HuH-7.5 (cell line): ENCODE data around the gene OAS3.
A peak's percentile ranks its signal among the peaks of the same experiment; 100 is the strongest.
"Not testable (repeated sequence)": the region's sequence is repeated elsewhere in the genome, so short reads cannot be mapped to it uniquely, and the experiment has no call there.

Source experiments
- DNase-seq: peaks from one replicate; pipeline ENCODE4 v3.0.0; 2011; ENCODE audit warnings: low spot score

OAS3 gene, protein sequence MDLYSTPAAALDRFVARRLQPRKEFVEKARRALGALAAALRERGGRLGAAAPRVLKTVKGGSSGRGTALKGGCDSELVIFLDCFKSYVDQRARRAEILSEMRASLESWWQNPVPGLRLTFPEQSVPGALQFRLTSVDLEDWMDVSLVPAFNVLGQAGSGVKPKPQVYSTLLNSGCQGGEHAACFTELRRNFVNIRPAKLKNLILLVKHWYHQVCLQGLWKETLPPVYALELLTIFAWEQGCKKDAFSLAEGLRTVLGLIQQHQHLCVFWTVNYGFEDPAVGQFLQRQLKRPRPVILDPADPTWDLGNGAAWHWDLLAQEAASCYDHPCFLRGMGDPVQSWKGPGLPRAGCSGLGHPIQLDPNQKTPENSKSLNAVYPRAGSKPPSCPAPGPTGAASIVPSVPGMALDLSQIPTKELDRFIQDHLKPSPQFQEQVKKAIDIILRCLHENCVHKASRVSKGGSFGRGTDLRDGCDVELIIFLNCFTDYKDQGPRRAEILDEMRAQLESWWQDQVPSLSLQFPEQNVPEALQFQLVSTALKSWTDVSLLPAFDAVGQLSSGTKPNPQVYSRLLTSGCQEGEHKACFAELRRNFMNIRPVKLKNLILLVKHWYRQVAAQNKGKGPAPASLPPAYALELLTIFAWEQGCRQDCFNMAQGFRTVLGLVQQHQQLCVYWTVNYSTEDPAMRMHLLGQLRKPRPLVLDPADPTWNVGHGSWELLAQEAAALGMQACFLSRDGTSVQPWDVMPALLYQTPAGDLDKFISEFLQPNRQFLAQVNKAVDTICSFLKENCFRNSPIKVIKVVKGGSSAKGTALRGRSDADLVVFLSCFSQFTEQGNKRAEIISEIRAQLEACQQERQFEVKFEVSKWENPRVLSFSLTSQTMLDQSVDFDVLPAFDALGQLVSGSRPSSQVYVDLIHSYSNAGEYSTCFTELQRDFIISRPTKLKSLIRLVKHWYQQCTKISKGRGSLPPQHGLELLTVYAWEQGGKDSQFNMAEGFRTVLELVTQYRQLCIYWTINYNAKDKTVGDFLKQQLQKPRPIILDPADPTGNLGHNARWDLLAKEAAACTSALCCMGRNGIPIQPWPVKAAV

DNA sequence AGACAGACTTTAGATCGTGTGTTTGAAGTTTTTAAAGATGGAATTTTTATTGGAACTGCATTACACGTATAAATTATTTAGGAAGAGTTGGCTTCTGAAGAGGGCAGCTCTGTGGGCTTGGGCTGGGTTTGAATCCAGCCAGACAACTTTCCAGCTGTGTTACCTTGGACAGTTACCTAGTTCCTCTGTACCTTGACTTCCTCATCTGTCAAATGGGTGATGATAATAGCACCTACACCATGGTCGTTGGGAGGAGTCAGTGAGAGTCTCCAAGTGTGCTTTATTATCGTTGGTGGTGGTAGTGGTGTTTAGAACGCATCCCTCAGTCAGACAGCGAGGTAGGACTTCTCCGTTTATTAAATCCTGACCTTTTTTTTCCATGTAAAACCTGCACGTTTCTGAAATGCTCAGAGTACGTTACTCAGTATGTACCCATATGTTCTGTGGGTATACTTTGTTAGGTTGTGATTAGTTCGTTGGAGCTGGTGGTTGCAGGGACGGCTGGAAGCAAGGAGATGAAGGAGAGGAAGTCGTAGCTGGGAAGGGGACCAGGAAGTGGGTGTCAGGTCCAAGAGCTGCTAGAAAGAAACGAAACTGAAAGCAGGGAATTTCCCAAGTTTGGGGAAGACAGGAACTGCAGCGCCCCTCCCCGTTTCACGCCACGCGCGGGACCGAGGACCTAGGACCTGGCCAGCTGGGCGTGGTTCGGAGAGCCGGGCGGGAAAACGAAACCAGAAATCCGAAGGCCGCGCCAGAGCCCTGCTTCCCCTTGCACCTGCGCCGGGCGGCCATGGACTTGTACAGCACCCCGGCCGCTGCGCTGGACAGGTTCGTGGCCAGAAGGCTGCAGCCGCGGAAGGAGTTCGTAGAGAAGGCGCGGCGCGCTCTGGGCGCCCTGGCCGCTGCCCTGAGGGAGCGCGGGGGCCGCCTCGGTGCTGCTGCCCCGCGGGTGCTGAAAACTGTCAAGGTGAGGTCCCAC, at the start of gene OAS3:
TSS of gene OAS3 (plus strand) at position 734 of the 979 bp plus-strand sequence. CDS start at position 791, 57 bp downstream.
- peak; percentile 45 for DNase-seq

DNA sequence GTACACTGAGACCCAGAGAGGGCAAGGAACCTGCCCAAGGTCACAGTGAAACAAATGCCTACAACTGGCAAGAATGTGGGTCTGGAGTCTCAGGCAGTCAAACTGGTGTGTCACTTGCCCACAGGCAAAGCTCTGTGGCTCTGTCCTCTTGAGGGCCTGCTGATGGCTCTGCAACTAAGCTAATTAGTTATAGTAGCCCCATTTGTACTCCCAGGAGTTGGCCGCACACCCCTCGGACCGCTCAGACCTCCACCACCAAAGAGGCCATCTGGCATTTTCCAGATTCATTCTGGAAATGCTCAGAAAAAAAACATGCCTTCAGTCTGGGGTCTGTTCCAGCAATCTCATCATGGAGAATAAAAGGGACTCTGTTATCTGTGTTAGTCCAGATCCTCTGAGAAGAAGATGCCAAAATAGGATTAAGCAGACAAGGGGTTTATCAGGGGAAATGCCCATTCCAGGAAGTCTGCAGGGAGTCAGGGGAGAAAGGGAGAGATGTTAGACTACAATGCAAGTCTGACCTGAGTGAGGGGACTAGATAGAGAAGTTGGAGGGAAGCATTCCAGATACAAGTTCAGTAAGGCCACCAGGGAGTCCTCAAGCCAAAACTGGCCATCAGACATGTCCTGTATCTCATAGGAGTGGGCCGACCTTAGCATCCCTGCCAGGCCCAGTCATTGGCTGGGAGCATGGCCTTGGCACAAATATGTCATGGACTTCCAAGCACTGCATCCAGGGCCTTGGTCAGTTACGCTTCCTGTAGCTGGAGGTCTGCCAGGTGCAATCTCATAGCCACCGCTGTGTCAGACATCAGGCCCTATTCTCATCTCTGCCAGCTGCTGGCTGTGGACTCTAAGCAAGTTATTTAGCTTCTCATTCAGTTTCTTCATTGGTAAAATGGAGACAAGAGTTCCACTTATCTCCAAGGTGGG, 46.9 kb upstream of the OAS3 start:
- DNase-seq: no peak

DNA sequence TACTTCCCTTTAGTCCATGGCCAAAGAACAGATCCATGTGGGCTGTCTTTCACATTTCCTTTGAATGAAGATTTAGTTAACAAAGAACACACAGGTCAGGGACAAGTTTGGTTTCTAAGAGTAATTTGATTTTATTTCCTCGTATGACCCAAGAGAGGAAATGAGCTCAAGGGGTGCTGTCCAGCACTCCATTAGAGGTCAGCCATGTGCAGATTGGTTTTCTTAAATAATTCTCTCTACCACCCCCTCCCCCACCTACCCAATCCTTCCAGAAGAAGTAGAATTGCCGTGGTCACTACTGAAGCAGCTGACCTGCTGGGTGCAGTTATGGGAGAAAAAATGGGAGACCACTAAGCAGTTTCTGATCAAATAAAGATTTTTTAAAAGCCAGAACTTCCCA, 45.4 kb upstream of the OAS3 start:
- no peak for DNase-seq

DNA sequence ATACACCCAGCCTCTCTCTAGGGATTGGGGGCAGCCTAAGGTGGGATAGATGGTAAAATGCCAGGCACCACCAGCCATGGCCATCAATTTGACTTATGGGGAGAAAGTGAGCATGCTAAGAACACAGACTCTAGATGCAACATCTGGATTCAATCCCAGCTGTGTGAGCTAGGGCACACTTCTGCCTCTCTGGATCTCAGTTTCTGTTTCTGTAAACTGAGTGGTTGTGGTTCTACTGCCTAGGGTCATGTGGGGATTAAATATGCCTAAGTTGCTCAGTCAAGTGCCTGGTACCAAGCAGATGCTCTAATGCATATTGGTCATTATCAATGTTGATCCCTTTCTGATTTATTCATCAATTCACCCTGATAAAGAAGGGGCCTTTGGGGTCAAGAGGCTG, 44.1 kb upstream of the OAS3 start:
- no peak for DNase-seq

DNA sequence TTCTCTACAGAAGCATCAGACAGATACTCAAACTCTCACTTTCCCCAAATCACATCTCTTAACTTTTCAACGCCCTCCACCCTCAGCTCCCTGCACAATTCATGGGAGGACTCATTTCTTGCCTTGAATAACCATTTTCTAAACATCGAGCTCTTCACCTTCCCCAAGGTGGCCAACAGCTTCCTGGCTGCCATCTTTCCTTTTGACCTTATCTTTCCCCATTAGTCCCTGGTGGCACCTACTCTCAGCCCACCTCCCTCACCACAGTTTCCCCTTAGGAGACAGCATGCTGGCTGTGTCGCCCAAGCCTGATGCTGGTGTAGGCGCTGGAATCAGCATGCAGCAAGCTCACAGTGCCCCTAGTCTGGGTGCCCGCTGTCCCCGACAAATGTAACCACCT, 39.9 kb upstream of the OAS3 start:
- no peak for DNase-seq

DNA sequence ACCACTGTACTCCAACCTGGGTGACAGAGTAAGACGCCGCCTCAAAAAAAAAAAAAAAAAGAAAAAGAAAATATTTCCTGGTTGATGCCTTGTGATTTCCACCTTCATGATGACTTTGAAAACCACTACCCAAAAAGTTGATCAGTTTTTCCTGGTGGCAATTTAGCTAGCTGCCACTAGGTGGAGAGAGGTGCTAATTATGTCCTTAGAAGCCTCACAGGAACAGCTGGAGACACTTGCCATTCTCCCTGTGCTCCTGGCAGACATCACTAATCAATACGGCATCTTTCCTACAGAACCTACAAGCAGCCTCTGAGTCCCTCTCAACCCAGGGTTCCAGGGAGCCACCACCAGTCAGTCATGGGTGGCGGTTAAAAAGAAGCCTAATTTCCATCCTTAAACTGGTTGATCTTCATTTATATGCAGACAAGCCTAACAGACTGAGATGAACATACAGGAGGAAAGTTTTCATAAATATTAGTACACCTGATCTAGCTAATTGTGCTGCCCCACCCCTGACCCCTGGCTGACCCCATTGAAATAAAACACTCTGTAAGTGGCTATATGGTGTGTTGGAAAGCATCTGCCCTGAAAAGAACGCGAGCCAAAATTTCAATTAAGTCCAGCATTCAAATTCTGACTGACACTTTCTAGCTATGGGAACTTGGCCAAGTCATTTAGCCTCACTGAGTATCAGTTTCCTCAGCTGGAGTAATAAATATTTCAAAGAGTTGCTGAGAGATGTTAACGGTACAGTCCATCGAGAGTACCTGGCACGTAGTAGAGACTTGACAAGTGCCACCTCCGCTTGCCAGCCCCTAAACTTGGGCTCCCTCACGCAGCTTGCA, 37.8 kb upstream of the OAS3 start:
- DNase-seq: peak; percentile 21

DNA sequence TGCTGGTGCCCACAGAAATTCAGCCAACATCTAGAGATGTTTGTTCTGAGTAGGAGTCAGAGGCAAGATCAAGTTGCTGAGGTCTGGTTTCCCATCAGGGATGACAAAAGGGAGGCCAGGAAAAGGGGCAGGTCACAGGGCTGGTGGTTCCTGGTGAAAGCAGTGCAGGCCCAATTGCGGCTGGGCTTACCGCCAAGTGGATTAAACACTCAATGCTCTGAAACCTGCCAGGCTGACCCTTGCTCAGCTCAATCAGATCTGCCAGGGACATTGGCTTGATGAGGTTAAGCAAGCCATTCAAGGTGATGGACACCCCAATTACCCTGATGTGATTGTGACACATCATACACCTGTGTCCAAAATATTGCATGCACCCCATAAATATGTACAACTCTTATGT, 37.0 kb upstream of the OAS3 start:
- DNase-seq: no peak

DNA sequence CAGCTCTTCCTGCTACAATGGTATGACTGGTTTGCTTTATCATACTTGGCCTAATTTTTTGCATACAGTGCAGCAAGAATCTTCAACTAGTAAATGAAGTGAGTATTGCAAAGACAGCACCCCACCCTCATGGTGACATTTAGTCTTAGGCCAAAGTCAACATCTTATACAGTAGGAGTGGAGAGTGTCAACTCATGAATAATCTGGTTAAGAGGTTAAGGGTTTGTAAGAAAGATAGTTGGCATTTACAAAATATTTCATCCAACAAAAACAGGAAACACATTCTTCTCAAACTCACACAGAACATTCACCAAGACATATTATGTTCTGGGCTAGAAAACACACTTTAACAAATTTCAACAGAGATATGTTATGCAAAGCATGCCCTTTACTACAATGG, 33.7 kb upstream of the OAS3 start:
- DNase-seq: no peak

DNA sequence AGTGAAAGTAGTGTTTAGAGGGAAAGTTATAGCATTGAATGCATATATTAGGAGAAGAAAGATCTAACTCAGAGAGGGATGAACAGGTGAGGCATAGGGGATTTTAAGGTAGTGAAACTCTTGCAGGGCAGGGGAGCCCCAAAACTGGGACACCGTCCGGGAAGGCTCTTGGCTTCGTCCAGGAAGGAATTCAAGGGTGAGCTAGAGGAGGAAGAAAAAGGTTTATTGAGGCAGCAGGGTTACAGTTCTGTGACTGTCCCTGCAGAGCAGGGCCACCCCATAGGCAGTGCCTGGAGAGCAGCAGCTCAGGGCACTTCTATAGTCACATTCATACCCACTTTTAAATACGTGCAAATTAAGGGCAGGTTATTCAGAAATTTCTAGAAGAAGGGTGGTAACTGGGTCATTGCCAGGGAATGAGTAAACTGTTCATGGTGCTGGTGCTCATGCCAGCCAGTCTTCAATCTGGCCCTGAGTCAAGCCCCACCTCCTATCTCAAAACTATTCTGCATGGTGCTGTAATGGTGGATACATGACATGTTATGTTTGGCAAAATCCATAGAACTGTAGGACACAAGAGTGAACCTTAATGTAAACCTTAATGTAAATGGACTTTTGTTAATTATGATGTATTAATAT, 32.7 kb upstream of the OAS3 start:
- no peak for DNase-seq

DNA sequence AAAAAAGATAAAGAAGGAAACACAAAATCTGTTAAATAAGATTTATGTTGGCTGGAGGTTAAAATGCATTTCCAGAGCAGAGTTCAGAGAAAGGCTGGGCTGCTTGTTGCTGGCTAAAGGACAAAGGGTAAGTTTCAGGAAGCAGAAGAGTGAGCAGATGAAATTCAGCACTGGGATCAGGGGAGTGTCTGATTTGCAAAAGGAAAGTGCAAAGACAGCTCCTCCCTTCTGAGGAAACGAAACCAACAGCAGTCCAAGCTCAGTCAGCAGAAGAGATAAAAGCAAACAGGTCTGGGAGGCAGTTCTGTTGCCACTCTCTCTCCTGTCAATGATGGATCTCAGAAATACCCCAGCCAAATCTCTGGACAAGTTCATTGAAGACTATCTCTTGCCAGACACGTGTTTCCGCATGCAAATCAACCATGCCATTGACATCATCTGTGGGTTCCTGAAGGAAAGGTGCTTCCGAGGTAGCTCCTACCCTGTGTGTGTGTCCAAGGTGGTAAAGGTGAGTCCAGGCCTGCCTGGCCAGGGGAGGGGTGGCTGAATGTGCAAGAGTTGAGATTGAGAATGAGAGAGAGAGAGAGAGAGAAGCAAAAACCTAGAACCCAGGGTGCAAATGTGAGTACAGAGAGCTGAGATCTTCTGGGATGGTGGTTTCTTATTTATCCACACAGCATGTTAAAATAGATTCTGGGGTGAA, 31.4 kb upstream of the OAS3 start, which contains the start of gene OAS1:
TSS of gene OAS1 (plus strand) at position 251 of the 703 bp plus-strand sequence. CDS start at position 329, 78 bp downstream.
- DNase-seq: no peak

DNA sequence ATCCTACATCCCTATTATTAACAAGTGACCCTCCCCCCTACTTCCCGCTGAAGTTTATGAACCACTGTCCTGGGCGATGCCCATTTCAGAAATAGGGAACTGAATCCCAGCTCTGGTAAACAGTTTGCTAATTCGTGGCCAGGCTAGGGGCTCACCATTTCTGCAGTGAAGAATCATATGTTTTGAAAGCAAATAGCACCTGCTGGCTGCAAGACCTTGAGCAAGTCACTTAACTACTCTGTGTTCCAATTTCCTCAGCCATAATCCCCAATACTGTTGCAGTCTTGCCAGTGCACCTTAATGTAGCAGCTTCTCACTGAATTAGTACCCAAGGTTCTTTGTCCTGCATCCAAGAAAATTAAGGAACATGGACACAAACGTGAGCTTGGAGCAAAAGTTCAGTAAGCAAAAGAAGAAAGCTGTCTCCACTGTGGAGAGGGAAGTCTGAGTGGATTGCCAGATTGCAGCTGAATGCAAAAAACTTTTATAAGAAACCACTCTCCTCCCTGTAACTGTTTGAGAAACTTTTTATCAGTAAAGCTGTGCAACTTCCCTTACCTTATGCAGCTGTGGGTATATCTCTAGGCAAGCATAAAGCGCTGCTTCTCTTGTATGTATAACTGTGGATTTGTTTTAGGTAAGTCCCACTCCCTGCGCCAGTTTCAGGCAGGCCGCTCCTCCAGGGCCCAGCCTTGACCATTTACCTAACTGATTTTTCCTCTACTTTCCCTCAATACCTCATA, 30.7 kb upstream of the OAS3 start:
- no peak for DNase-seq

DNA sequence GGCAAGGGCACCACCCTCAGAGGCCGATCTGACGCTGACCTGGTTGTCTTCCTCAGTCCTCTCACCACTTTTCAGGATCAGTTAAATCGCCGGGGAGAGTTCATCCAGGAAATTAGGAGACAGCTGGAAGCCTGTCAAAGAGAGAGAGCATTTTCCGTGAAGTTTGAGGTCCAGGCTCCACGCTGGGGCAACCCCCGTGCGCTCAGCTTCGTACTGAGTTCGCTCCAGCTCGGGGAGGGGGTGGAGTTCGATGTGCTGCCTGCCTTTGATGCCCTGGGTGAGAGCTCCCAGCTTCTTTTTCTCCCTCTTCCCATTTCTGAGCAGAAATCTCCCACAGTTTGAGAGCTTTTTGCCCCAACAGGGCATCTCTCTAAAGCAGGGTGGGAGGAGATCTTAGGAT, 29.7 kb upstream of the OAS3 start:
- no peak for DNase-seq

DNA sequence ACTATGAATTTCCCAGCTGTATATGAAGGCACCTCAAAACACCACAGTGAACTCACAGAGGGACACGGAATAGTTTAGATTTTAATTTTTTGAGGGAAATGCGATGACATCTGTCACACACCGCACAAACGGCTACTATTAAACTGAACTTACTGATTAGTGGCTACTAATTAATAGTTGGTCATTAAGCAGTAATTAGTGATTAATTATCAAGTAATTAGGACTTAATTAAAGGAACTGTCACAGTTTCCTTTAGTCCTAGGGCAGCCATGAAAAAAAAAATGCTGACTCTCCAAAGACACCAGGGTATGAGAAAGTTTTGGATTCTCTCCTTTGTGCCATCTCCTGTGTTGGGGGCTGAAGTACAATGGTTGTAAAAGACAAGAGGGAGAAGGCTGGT, 28.6 kb upstream of the OAS3 start:
- DNase-seq: no peak

DNA sequence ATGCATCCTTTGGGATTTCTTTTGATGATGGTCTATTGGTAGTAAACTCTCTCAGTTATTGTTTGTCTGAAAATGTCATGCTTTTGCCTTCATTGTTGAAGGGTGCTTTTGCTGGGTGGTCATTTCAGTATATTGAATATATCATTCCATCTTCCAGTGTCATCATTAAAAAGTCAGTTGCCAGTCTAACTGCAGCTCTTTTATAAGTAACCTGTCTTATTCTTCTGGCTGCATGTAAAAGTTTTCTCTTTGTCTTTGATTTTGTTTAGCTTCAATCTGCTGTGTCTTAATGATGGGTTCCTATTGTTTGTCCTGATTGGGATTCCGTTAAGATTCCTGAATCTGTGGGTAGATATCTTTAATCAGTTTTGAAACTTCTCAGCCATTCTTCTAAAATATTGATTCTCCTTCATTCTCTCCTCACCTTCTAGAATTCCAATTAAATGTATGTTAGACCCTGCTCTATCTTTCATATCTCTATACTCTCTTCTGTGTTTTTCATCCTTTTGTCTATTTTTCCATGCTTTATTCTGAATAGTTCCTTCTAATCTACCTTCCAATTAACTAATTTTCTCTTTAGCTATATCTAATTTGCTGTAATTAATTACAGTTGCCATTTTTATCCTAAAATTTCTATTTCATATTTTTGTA, 25.1 kb upstream of the OAS3 start:
- DNase-seq: no peak

DNA sequence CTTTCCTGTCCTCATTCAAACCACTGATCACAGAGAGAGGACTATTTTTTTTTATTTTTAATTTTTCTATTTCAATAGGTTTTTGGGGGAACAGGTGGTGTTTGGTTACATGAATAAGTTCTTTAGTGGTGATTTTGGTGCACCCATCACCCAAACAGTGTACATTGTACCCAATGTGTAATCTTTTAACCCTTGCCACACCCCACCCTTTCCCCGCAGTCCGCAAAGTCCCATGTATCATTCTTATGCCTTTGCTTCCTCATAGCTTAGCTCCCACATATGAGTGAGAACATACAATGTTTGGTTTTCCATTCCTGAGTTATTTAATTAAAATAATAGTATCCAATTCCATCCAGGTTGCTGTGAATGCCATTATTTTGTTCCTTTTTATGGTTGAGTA, 24.4 kb upstream of the OAS3 start:
- not testable (repeated sequence) for DNase-seq

DNA sequence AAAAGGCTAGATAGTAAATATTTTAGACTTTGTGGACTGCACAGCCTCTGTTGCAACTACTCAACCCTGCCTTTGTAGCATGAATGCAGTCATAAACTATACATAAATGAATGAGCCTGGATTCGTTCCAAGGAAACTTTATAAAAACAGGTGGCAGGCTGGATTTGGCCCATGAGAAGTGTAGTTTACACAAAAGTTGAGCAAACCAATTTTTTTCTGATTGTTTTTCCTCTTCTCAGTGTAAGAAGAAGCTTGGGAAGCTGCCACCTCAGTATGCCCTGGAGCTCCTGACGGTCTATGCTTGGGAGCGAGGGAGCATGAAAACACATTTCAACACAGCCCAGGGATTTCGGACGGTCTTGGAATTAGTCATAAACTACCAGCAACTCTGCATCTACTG, 22.0 kb upstream of the OAS3 start:
- no peak for DNase-seq

DNA sequence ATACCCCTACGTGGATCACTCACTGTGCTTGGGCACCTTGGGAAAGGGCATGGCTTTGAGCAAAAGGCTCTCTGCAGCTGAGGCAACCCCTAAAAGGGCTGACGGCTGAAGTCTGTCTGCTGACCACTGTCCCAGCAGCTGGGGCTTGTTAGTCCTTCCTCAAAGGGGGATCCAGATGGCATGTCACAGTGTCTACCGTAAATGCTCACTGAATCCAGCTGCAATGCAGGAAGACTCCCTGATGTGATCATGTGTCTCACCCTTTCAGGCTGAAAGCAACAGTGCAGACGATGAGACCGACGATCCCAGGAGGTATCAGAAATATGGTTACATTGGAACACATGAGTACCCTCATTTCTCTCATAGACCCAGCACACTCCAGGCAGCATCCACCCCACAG, 19.2 kb upstream of the OAS3 start:
- no peak for DNase-seq
